HG02981 (cell line): Measurements from ENCODE around the gene NOS3.
"Not testable (repeated sequence)": the region's sequence is repeated elsewhere in the genome, so short reads cannot be mapped to it uniquely, and the experiment has no call there.

Experiments
- ATAC-seq: cut with Tn5 transposase; IDR thresholded peaks from one replicate; pipeline ENCODE4 v1.9.1; 2021; ENCODE audit warnings: mild to moderate bottlenecking, moderate library complexity; ENCODE audit not compliant: unreplicated experiment

NOS3 gene

GRCh38 chr7:151032936-151033863 lies 42.4 kb downstream of the NOS3 start:
- ATAC-seq: no peak

GRCh38 chr7:151033864-151034249 lies 43.0 kb downstream of the NOS3 start:
- no peak for ATAC-seq

GRCh38 chr7:151034312-151035025 lies 43.7 kb downstream of the NOS3 start:
- no peak for ATAC-seq

- ATAC-seq: no peak
Observed at GRCh38 chr7:151035026-151035717, 44.4 kb downstream of the NOS3 start.

GRCh38 chr7:151035902-151036301 lies 45.1 kb downstream of the NOS3 start:
- no peak for ATAC-seq

- no peak for ATAC-seq
Observed at GRCh38 chr7:151038951-151039849, 48.4 kb downstream of the NOS3 start.

GRCh38 chr7:151039850-151040548 lies 49.2 kb downstream of the NOS3 start:
- ATAC-seq: no peak

- ATAC-seq: no peak
Observed at GRCh38 chr7:151040616-151041375, 50.0 kb downstream of the NOS3 start.

GRCh38 chr7:151043449-151043848 lies 52.6 kb downstream of the NOS3 start:
- ATAC-seq: not testable (repeated sequence)

- no peak for ATAC-seq
Observed at GRCh38 chr7:151043959-151044358, 53.1 kb downstream of the NOS3 start.

- no peak for ATAC-seq
Observed at GRCh38 chr7:151045262-151045661, 54.4 kb downstream of the NOS3 start.

GRCh38 chr7:151045967-151046366 lies 55.1 kb downstream of the NOS3 start:
- ATAC-seq: no peak

GRCh38 chr7:151046603-151047573 lies 56.1 kb downstream of the NOS3 start:
- ATAC-seq: no peak

GRCh38 chr7:151047976-151048815 lies 57.4 kb downstream of the NOS3 start, which contains the start of gene ASIC3:
ASIC3 (plus strand) TSS chr7:151048531; CDS start chr7:151048886, 355 bp downstream.
- no peak for ATAC-seq

- no peak for ATAC-seq
Observed at GRCh38 chr7:151048911-151049463, 58.2 kb downstream of the NOS3 start.

- ATAC-seq: no peak
Observed at GRCh38 chr7:151051108-151051507, 60.3 kb downstream of the NOS3 start.

GRCh38 chr7:151053096-151053495 lies 62.3 kb downstream of the NOS3 start:
- ATAC-seq: no peak
